ENCODE measurements around the gene MYH15. TPM values are rescaled to one million over a fixed set of nuclear protein-coding genes. Genes with fewer than 3 reads are reported as not detected.

Gene MYH15
- total and polyA plus RNA-seq, 4 donors, result 0.01 to 0.08 (median 0.05) TPM; not detected in 1

GRCh38 chr3:108412121-108412750 lies 98.2 kb downstream of the MYH15 start:
- WGBS, result 93% methylated on average over 6 of the region's 6 CpGs
- Histone ChIP-seq H3K9me3 (ENCODE audit: control insufficient read depth in 4 of 4, low read length in 3 of 4) (no peaks in the 10 kb centered on the region), H3K36me3 (ENCODE audit: control insufficient read depth in 4 of 4, insufficient read depth in 3 of 4, low read depth in 1 of 4, low read length in 3 of 4) (no peaks in the 10 kb centered on the region), H3K4me3 (ENCODE audit: low read depth in 1 of 3, low read length in 3 of 3) (no peak overlapping the region), H3K9ac (ENCODE audit: low read depth in 1 of 2, low read length in 2 of 2) (no peak overlapping the region), H3K4me1 (ENCODE audit: control insufficient read depth in 4 of 4, insufficient read depth in 4 of 4, low read length in 3 of 4) (peaks cover 0 to 3% (median under 1%) of the 10 kb centered on the region in 4 donors), H3K27ac (ENCODE audit: low read depth in 1 of 2, low read length in 2 of 2) (no peak overlapping the region), H3K27me3 (ENCODE audit: control insufficient read depth in 4 of 4, insufficient read depth in 4 of 4, low read length in 3 of 4) (no peaks in the 10 kb centered on the region)
- TF ChIP-seq TAF1 (conservative IDR thresholded peaks at IDR 0.05) (no peak), CTCF (IDR thresholded peaks at IDR 0.05; ENCODE audit: low read depth, low read length, missing input control) (no peak), RAD21 (IDR thresholded peaks at IDR 0.05) (no peak), MAX (IDR thresholded peaks at IDR 0.05) (no peak), HNF4G (IDR thresholded peaks at IDR 0.05) (no peak), NR2F2 (IDR thresholded peaks at IDR 0.05) (no peak), REST (IDR thresholded peaks at IDR 0.05) (no peak), RXRA (IDR thresholded peaks at IDR 0.05) (no peak), GABPA (IDR thresholded peaks at IDR 0.05 in 1 of 2, conservative IDR thresholded peaks at IDR 0.05 in 1 of 2) (no peak), HNF4A (conservative IDR thresholded peaks at IDR 0.05) (no peak), YY1 (IDR thresholded peaks at IDR 0.05) (no peak)
- TF ChIP-seq, protein P1, sequence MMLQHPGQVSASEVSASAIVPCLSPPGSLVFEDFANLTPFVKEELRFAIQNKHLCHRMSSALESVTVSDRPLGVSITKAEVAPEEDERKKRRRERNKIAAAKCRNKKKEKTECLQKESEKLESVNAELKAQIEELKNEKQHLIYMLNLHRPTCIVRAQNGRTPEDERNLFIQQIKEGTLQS (IDR thresholded peaks at IDR 0.05), result no peak
- DNase-seq (ENCODE audit: low spot score), result no peak

- no peak for DNase-seq (ENCODE audit: low spot score)
- WGBS, result 93% methylated on average over 11 of the region's 11 CpGs
Measured at GRCh38 chr3:108410531-108410984, 99.8 kb downstream of the MYH15 start.

More at GRCh38 chr3:108410531-108410984, 99.8 kb downstream of the MYH15 start:
- no peak overlapping the region for H3K9ac ChIP-seq (ENCODE audit: low read depth in 1 of 2, low read length in 2 of 2)
- TF ChIP-seq FOXA1 (IDR thresholded peaks at IDR 0.05), result no peak
- no peak for TF ChIP-seq REST (IDR thresholded peaks at IDR 0.05)
- no peak for TF ChIP-seq FOXA2 (IDR thresholded peaks at IDR 0.05)
- no peak for TF ChIP-seq CTCF (IDR thresholded peaks at IDR 0.05; ENCODE audit: low read depth, low read length, missing input control)
- no peak for TF ChIP-seq GABPA (IDR thresholded peaks at IDR 0.05 in 1 of 2, conservative IDR thresholded peaks at IDR 0.05 in 1 of 2)
- TF ChIP-seq SP1 (IDR thresholded peaks at IDR 0.05), result no peak
- peaks cover 0 to 9% (median 4%) of the 10 kb centered on the region in 4 donors for H3K4me1 ChIP-seq (ENCODE audit: control insufficient read depth in 4 of 4, insufficient read depth in 4 of 4, low read length in 3 of 4)
- H3K27me3 ChIP-seq (ENCODE audit: control insufficient read depth in 4 of 4, insufficient read depth in 4 of 4, low read length in 3 of 4), result no peaks in the 10 kb centered on the region
- H3K4me3 ChIP-seq (ENCODE audit: low read depth in 1 of 3, low read length in 3 of 3), result no peak overlapping the region
- H3K36me3 ChIP-seq (ENCODE audit: control insufficient read depth in 4 of 4, insufficient read depth in 3 of 4, low read depth in 1 of 4, low read length in 3 of 4), result no peaks in the 10 kb centered on the region
- H3K9me3 ChIP-seq (ENCODE audit: control insufficient read depth in 4 of 4, low read length in 3 of 4), result no peaks in the 10 kb centered on the region
- H3K27ac ChIP-seq (ENCODE audit: low read depth in 1 of 2, low read length in 2 of 2), result no peak overlapping the region

Data from liver (tissue), 9 donors.